K562 (cell line): ENCODE data around the gene FLT1. TPM values are rescaled to one million over a fixed set of nuclear protein-coding genes. Genes with fewer than 3 reads are reported as not detected.

Experiments used
- ARID4B ChIP-seq: sonication (generic); formaldehyde crosslinking; IDR thresholded peaks from 2 replicates; pipeline ENCODE4 v1.8.0; 2022; ENCODE audit warnings: mild to moderate bottlenecking, missing genetic modification reagents
- ATF4 ChIP-seq: fragments of 450-650 bp; formaldehyde crosslinking; IDR thresholded peaks from 2 replicates; pipeline ENCODE4 v1.4.0; 2022; ENCODE audit warnings: mild to moderate bottlenecking, moderate library complexity
- GTF2B ChIP-seq: IDR thresholded peaks from 2 replicates; pipeline ENCODE4 v1.6.1; 2011; ENCODE audit not compliant: insufficient read length; ENCODE audit errors: extremely low read depth
- ILK ChIP-seq: fragments of 450-650 bp; IDR thresholded peaks from 2 replicates; pipeline ENCODE4 v1.6.1; 2016; ENCODE audit warnings: missing genetic modification characterization, low read depth, mild to moderate bottlenecking, missing compliant biosample characterization, moderate library complexity, borderline replicate concordance
- PTTG1 ChIP-seq: fragments of 450-650 bp; IDR thresholded peaks from 2 replicates; pipeline ENCODE4 v1.6.1; 2016; ENCODE audit warnings: low read depth, mild to moderate bottlenecking, missing genetic modification characterization, missing compliant biosample characterization
- RBM39 ChIP-seq: fragments of 200-400 bp; formaldehyde crosslinking; optimal IDR thresholded peaks from 2 replicates; pipeline ENCODE3; 2018; ENCODE audit warnings: low read depth, low read length
- VEZF1 ChIP-seq: fragments of 200-800 bp; sonication (Bioruptor generic); IDR thresholded peaks from 2 replicates; pipeline ENCODE4 v1.6.1; 2017; ENCODE audit warnings: missing genetic modification characterization, missing compliant biosample characterization
- YBX1 ChIP-seq: fragments of 450-650 bp; IDR thresholded peaks from 2 replicates; pipeline ENCODE4 v1.7.1; 2016; ENCODE audit warnings: mild to moderate bottlenecking
- ZKSCAN8 ChIP-seq: fragments of 200-800 bp; sonication (Bioruptor generic); IDR thresholded peaks from 2 replicates; pipeline ENCODE4 v1.6.1; 2016; ENCODE audit warnings: missing genetic modification characterization, missing compliant biosample characterization
- ZNF589 ChIP-seq: fragments of 200-800 bp; sonication (Bioruptor generic); IDR thresholded peaks from 2 replicates; pipeline ENCODE4 v1.6.1; 2016; ENCODE audit warnings: low read depth, missing genetic modification characterization, missing compliant biosample characterization
- polyA plus RNA-seq, 8 experiments: library from polyadenylated mRNA; depleted of rRNA in 4 of 8; stranded (reverse) in 5 of 8; unstranded in 3 of 8; fragments of >200 nt; fragmentation: Nextera tagmentation in 2 of 8; fragmentation: Illumina TruSeq in 1 of 8; extraction: Ambion mirVana in 2 of 8; extraction: Trizol in 1 of 8; gene quantifications; 2 replicates each; pipeline versions ENCODE4 v1.2.1 to v1.2.3, GENCODE V29; 2011 to 2014; ENCODE audit warnings: inconsistent platforms in 1 of 8, missing spikeins in 1 of 8
- total RNA-seq, 7 experiments: library from RNA; depleted of rRNA in 6 of 7; stranded (reverse); fragments of >200 nt in 6 of 7; fragmentation: Illumina TruSeq in 2 of 7; extraction: Trizol in 2 of 7; gene quantifications; 2 replicates each; pipeline versions ENCODE4 v1.2.1 to v1.2.3, GENCODE V29; 2011 to 2021; ENCODE audit warnings: low replicate concordance in 1 of 7

Gene FLT1
- total and polyA plus RNA-seq, 9 of the 15 experiments (the other 6 are each of a cell fraction or from before 2014, with no cell fraction given), result 0.01 to 2.0 (median 0.22) TPM

- TF ChIP-seq ARID4B (no peak), GTF2B (no peak), ZNF589 (CRISPR knock-in tag) (peak; percentile 51; the same call in 1 of the 2 replicates), YBX1 (no peak), VEZF1 (CRISPR knock-in tag) (no peak; the same call in 1 of the 2 replicates), ZKSCAN8 (CRISPR knock-in tag) (0 out of 2 replicates have a peak, but pooled peaks have one; percentile 14), RBM39 (no peak), ATF4 (no peak), ILK (tag) (no peak), PTTG1 (tag) (0 out of 2 replicates have a peak, but pooled peaks have one; percentile 18)
Observed at GRCh38 chr13:28408863-28409262, 86.1 kb downstream of the FLT1 start (continued).
